Anterior cingulate cortex (tissue), 58 donors: ENCODE results near the gene GRIK4.
A peak's percentile ranks its signal among the peaks of the same experiment; 100 is the strongest.

Experiments
- DNase-seq, 58 donors: peaks; one replicate each; lab custom pipeline; 2025; lab: John Stamatoyannopoulos, UW

GRIK4 gene

DNA sequence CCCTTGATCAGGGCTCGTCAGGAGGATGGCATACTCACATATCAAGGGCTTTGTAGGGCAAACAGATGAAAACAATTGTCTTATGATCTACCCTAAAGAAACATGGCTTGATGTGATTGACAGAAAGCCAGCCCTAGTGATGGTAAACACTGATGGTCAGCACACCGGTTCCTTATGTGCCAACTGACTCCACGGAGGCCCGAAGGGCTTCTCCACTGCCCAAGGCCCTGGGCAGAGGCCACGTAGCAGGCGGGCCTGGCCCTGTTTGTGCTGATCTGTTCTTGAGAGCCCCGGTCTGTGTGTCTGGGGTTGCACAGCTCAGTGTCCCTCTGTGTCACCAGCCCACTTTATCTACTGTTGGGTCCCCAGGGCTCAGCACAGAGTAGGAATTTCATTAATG lies 115.2 kb downstream of the GRIK4 start:
- DNase-seq: no peak

DNA sequence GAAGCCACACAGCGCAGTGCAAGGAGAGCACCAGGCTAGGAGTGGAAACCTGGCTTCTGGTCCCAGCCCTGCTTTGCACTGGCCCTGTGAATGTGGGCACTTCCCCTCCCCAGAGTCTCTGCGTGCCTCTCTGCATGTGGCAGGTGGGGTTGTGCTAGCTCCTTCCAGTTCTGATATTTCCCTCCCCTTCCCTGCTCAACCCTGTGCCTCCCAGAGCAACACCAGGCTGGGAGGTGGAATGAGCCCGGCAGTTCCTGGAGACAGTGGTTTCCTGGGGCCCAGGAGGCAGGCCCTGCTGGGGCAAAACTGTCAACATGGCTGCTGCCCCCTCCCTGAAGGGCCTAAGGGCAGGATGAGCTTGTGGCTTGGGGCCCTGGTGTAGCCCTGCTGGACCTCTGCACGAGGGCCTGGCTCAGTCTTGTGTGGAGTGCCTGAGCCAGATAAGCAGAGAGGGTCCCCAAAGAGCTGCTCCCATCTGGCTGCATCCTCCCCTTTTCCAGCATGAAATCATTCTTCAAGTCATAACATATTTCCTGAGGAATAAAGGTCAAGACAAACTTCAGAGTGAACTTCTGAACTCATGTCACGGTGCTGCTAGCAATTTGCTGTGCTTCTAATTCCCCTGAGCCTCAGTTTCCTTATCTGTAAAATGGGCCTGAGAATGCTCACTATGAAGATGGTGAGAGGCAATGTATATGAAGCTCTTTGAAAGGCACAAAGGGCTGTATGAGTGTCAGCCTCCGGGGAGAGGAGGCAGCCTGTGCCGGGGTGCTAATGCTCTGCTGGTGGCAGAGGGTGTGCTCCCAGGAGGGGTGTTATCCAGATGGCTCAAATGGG lies 116.0 kb downstream of the GRIK4 start:
- DNase-seq: no peak

DNA sequence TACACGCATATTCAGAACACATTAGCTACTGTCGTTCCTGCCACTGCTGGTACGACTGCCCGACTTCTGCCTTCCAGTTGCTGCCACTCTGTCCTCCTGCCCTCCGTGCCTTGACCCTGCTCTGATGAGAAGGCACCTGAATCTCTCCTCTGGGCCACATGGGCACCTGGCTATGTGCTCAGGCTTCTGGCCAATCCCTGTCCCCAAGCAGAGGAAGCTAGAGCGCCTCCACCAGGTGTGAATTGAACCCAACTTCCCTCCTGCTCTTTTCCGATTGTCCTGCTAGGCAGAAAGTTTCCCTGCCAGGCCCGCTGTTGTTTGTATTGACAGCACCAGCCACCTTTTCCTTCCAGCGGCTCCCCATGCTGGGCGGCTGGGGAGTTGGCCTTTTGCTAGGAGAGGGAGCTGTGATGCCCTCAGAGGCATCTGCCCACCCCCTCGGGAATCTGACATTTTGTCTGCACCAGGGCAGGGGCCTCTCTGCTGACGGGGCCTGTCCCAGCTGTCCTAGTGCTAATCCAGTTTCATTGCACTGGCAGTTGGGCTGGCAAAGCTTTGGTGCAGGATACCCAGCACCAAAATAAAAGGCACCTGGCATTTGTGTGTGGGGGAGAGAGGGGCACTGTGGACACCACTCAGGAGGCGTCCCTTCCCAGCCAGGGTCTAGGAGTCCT lies 118.0 kb downstream of the GRIK4 start:
- no peak for DNase-seq

DNA sequence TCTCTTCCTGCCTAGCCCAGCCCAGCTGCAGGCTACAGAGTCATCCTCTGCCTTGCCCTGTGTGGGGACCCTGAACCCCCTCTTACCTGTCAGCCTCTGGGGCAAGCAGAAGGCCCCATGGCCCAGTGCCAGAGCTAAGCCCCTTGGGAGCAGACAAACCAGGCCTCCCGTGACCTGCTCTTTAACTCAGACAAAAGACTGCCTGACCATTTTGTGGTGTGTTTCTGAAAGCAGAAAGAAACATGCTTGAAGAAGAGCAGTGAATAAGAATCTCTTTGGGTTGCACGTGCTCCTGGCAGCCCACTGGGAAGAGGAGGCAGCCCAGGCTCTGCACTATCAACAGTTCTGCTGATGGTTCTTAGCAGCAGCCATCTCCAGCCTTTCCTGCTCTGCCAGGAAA lies 118.6 kb downstream of the GRIK4 start:
- no peak for DNase-seq

DNA sequence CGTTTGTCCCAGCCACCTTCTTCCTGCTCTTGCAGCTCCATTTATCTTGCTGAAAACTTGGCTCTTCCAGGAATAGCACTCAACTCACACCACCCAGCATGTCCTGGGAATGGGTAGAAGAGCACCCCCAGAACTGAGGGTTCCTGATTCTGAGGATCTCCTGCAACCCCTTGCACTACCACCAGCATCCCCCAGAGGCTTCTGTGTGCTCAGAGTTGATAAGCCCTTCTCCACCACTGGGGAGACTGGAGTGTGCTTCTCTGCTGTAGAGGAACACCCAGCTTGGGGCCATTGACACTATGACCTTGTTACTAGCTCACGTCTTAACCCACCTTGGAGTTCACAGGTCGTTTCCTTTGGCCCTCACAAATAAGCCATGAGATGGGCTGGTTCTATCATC lies 121.0 kb downstream of the GRIK4 start:
- DNase-seq: no peak

DNA sequence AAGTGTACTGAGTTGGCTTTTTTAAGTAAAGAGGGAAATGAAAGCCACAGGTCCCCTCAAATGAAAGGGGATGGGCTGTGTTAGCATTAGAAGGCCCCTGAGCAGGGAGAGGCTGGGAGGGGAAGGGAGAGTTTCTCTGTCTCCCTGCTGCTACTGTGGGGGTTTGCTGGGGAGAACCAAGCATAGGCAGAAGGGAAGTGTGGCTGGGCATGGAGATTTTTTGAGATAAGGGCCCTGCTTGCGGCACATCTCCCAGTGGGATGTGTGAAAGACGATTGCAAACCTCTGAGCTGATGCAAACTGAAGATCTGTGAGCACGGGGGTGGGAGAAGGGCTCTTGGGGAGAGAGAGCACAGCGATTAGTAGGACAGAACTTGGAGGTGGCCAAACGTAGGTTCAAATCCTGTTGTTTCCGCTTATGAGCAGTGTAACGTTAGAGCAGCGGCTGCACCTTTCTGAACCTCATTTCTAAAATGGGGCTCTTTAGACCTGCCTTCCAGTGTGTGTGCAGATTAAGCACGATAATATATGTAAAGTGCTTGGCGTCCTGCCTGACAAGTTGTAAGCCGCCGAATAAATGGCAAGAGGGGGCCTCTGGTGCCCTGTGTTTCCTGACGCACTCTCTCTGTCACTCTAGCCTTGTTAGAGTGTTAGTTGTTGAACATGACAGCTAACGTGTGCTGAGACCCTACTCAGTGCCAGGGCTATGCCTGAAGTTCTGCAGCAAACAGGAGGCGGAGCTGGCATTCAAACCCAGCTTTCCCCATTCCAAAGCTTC lies 122.3 kb downstream of the GRIK4 start:
- peak in 20 of 58 donors; percentile 9 to 48 (median 23) for DNase-seq

DNA sequence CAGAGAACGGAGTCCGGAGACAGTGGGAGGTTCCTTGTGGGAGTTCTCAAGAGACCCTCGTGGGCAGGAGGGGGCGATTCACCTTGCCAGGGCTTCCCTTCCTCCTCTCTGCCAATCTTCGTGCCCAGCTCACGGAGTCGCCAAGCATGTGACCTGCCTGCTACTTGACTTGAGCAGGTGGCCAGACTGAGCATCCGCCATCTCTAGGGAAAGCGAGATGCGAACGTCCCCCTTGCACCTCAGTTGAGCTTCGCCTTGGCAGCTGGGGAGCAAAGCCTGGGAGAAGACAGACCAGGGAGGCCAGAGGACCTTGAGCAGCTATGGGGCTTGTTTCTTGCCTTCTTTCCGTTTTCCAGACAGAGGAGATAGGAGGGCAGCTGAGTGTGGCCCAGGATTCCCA lies 123.2 kb downstream of the GRIK4 start:
- DNase-seq: no peak

DNA sequence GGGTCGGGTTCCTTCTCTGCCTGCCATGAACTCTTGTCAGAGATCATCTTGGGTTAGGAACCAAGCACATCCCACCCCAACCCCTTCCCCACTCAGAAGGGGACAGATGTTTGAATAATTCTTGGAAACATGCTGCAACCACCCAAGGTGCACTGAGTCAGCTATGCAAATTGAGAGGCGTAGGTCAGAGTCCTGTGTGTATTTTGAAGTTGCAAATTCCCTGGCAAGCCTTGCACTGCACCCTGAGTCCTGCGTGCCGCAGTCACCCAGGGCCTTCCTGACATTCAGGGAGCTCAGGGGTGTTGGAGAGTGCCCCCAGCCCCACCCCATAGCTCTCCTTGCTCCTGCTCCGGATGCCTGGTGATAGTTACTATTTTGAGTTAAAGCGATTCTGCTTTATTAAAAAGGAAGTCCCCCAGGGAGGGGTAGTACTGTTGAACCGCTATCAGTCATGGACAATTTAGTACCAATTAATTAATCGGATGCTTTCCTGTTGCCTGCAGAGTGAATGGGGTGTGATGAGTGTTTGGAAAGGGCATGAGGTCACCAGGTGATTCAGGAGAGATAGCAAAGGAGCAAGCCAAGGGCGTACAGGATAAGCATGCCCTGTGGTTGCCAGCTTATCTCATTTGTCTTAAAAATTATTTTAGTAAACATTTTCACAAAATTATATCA lies 123.7 kb downstream of the GRIK4 start:
- DNase-seq: no peak

DNA sequence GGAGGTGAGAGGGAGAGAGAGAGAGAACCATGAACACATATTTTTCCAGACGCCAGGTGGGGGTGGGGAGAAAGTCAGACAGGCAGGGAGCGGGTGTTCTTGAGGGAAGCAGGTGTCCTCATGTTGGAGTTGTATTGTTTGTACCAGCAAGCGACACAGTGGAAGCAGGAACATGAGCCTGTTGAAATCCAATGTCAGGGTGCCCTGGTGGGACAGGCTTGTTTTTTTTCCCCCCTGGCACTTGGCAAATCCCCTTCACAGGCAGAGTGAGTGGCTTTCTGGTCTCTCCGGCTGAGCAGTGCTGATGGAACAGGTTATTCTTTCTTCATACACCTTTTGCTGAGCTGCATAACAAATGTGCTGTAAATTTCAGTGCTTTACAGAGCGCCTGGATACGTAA lies 125.6 kb downstream of the GRIK4 start:
- no peak for DNase-seq

DNA sequence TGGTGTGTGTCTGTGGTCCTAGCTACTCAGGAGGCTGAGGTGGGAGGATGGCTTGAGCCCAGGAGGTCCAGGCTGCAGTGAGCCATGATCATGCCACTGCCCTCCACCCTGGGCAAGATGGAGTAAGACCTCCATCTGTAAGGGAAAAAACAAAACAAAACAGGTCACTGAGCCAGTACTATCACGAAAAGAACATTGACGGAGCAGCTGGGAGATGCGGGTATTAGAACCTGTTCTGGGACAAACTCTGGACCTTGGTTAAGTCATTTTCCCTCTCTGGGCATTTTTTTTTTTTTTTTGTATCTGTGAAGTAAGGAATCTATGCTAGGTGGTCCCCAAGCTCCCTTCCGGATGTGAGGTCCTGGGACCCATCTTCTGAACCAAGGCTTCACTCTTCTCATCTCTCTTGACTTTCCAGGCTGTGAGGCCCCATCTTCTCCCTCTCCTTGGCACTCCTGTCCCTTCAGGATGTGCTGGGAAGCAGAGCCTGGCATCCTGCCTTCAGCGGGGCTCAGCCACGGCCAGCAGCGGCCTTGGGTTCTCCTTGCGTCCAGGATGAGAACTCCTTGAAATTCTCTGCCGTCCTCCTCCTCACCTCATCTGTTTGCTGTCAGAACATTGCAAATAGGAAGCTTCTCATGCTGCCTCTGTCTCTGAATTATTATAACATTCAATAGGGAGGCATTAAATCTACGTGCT lies 130.8 kb downstream of the GRIK4 start:
- peak in 1 of 58 donors; percentile 14 for DNase-seq

DNA sequence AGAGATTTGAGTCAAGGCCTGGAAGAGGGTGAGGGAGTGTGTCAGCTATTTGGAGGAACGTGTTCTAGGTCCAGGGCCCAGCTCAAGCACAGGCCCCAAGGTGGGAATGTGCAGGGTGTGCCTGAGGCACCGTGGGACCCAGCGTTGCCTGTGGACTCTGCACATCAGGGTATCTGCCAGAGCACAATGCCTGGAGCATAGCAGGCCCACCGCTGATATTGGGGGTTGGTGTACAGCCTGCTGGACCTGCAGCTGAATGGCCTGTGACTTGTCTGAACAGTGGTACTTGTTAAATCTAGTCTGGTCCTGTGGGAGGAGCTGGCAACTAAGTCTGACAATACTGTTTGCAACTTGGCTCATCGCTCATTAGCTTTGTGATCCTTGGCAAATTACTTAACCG lies 131.7 kb downstream of the GRIK4 start:
- no peak for DNase-seq

DNA sequence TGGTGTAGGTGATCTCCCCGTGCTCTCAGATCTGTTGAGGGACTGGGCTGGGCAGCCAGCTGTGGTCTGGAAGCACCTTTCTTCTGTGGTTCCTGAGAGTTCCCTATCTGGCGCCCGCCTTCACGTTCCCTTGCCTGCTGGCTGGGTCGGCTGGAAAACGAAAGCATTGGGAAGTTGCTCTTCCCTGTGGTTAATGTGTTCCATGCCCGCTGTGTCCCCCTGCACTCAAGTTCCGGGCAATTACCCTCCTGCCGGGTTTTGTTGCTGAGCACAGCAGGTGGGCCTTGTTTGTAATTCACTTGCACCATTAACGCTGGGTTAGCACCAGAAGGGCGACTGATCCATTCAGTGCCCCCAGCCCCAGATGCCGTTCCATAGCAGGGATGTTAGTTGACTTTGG lies 134.1 kb downstream of the GRIK4 start:
- DNase-seq: no peak

DNA sequence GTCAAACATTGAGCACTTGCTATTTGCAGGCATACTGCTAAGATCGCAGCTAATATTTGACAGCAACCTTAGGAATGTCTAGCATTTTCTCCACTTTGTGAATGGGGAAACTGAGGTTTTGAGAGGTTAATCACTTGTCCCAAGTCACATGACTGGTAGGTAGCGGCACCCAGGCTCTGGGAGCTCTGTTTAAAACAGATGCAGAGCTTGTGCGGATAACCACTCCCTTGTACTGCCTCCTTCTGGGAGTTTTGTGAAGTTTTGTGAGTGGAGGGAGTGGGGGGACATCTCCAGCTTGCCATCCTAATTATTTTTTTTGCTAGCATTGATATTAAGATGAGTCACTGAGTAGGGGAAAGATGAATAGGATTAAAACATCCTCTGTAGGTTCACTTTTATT lies 134.7 kb downstream of the GRIK4 start:
- no peak for DNase-seq

DNA sequence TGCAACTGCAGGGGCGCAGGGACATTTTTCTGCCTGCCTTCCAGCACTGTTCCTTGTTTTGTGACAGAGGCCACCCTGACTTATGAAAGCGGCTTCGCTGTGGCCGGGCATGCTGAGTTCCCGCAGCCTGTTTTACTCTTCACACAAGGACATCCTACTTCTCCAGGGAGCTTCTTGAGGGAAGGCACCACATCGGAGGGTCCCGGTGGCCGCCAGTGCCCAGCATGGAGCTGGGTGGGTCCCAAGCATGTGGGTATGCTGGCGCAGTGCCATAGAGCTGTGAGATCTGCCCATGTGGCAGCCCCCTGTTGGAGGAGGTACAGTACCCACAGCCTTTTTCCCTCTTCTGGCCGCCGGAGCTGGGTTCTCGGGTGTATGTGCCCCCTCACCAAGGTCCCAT lies 136.1 kb downstream of the GRIK4 start:
- no peak for DNase-seq

DNA sequence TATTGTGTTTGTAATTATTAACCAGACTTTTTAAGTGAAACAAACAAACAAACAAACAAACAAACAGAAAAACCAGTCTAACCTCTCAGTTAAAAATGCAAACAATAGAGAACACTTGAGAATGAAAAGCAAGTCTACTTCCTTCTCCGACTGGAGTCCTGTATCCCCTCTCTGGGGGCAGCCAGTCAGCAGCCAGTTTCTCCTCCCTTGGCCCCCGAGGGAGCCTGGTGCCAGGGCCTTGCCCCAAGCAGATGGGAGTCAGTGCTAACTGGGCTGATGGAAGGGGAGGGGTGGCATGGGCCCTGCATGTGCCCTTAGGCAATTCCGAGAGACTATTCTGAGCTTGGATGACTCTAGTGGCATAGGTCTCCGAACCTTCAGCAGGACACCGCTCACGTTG lies 137.2 kb downstream of the GRIK4 start:
- no peak for DNase-seq

DNA sequence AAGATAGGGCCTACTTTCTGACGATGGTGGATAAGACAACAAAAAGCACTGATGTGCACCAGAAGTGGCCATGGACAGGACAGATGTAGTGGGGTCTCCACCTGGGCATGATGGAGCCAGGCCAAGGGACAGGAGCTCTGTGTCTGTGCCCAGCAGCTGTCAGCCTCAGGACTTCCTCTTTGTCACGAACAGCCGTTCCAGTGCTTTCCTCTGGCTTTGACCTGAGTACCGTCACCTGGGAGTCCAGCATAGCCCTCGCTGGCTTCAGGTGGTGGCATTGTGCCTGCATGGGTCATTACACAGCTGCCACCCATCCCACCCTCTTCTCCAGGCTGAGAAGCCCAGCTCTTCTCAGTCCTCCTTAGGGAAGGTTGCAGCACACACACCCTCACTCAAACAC lies 137.8 kb downstream of the GRIK4 start:
- DNase-seq: no peak

DNA sequence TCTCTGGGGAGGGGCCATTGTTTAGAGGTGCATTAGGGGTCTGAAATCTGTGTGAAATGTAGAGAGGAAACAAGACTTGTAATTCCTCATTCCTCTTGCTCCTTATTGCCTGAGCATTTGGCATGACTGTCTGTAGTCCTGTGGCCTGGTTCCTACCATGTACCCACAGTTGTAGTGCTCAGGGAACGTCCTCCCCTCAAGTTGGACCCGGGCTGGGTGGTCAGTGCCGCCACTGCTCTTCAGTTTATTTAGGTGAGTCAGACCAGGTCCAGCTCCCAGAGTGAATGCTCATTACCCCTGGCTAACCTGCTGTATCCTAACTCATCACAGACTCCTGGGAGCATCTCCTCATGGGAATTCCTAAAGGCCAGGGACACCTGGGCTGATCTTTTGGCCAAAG lies 139.8 kb downstream of the GRIK4 start:
- DNase-seq: no peak

DNA sequence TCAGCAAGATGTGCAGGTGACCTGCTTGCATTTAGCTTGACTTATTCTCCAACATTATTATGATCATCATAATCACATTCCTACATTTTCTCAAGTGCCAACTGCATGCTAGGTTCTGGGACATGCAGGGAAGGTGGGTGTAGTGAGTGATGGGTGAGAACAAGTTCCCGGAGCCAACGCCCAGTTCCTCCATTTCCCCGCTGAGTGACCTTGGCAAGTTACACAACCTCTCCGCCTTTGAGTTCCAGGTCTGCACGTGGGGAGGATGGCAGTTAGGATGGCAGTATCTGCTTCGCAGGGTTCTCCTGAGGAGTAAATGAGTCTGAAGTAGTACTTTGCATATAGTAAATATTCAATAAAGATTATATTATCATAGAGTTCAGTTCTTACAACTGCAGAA lies 140.3 kb downstream of the GRIK4 start:
- peak in 1 of 58 donors; percentile 45 for DNase-seq

DNA sequence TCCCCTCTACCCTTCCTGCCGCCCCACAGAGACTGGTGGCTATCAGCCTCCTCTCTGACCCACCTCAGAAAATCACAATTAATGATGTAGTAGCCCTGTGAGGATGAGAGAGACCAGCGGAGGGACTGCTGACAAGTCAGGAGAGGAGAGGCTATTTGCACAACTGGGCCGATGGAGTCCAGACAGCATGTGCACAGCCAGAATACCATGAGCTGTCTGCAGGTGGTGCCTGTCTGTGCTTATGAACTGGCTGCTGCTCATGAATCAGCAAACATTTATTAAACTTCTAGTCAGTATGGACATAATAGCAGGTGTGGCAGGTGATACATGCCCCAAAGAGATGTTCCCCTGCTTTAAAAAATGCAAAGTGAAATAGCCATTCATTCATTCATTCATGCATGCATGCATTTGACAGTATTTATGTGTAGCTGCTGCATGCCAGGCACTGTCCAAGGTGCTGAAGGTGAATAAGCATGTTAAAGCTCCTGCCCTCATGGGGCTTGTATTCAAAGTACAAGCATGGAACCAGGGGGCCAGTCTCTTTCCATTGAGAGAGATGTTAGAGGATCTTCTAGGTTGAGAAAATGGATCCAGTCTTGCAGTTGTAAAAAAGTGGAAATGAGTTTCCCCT lies 141.3 kb downstream of the GRIK4 start:
- no peak for DNase-seq

DNA sequence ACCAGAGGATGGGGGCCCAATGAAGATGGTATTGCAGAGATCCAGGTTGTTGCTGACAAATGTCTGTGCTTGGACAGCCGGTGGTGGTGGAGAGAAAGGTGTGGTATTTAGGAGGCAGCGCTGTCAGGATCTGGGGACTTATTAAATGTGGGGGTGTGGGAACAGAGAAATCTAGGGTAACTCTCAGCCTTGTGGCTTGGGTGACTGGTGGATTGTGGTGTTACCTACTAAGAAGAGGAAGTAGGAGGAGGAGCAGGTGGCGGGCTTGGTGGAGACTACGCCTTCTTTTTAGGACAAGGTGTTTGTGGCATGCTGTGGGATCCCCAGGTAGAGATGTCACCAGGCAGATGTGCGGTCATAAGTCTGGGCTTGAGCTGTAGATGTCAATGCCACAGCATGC lies 144.0 kb downstream of the GRIK4 start:
- DNase-seq: no peak
